ENCODE data around the gene ZNF236. TPM values are rescaled to one million over a fixed set of nuclear protein-coding genes. Genes with fewer than 3 reads are reported as not detected.

Gene ZNF236
- total and polyA plus RNA-seq, 11 donors: 1.9 to 17.0 (median 10.4) TPM

- ATAC-seq: no peak
- H3K27me3 ChIP-seq: no peaks in the 10 kb centered on the region
- intact Hi-C loops (cut with DNase I): loop anchor here in 5 of 10 donors (5.0 to 10.0 kb wide), 6 partner anchors 61 to 731 kb away; no protein-coding TSS in a partner anchor
Measured at GRCh38 chr18:76920974-76921373, 98.6 kb downstream of the ZNF236 start.

GRCh38 chr18:76922107-76922506, 99.8 kb downstream of the ZNF236 start:
- H3K27ac ChIP-seq: no peak overlapping the region
- H3K27me3 ChIP-seq: no peaks in the 10 kb centered on the region
- 45 to 61% (median 47%) methylated on average over 10 of the region's 10 CpGs for WGBS, 4 donors
- intact Hi-C loops (cut with DNase I): loop anchor here in 5 of 10 donors (5.0 to 10.0 kb wide), 6 partner anchors 60 to 730 kb away; no protein-coding TSS in a partner anchor
- H3K36me3 ChIP-seq: peaks cover 0 to 88% (median 83%) of the 10 kb centered on the region in 9 donors
- DNase-seq (peak in 3 of 5 donors; percentile 32 to 62 (median 43)), ATAC-seq (peak; percentile 83 to 93 (median 92))
- TF ChIP-seq POLR2A (IDR thresholded peaks at IDR 0.05): no peak
- peak; percentile 21 to 64 (median 46) for TF ChIP-seq CTCF (IDR thresholded peaks at IDR 0.05)
- no peaks in the 10 kb centered on the region for H3K4me1 ChIP-seq
- H3K9me3 ChIP-seq: no peaks in the 10 kb centered on the region
- no peak overlapping the region for H3K4me3 ChIP-seq

More at GRCh38 chr18:76920974-76921373, 98.6 kb downstream of the ZNF236 start:
- Histone ChIP-seq H3K36me3 (peaks cover 0 to 93% (median 85%) of the 10 kb centered on the region in 9 donors), H3K4me1 (no peaks in the 10 kb centered on the region), H3K9me3 (no peaks in the 10 kb centered on the region), H3K27ac (no peak overlapping the region), H3K4me3 (no peak overlapping the region)
- TF ChIP-seq CTCF (IDR thresholded peaks at IDR 0.05) (no peak), POLR2A (IDR thresholded peaks at IDR 0.05) (no peak)
- 91 to 94% (median 92%) methylated on average over 5 of the region's 5 CpGs for WGBS, 4 donors
- DNase-seq: no peak

GRCh38 chr18:76923485-76924085, 101.2 kb downstream of the ZNF236 start:
- TF ChIP-seq CTCF (IDR thresholded peaks at IDR 0.05) (peak in 8 of 12 donors; percentile 9 to 50 (median 25)), POLR2A (IDR thresholded peaks at IDR 0.05) (no peak)
- no peaks in the 10 kb centered on the region for H3K9me3 ChIP-seq
- peaks cover 0 to 88% (median 83%) of the 10 kb centered on the region in 9 donors for H3K36me3 ChIP-seq
- no peak overlapping the region for H3K27ac ChIP-seq
- no peaks in the 10 kb centered on the region for H3K27me3 ChIP-seq
- whole genome bisulfite sequencing, 4 donors: 72 to 84% (median 81%) methylated on average over 3 of the region's 3 CpGs
- no peaks in the 10 kb centered on the region for H3K4me1 ChIP-seq
- ATAC-seq (no peak), DNase-seq (no peak)
- H3K4me3 ChIP-seq: no peak overlapping the region
- intact Hi-C loops (cut with DNase I): loop anchor here in 5 of 10 donors (5.0 to 10.0 kb wide), 6 partner anchors 59 to 729 kb away; no protein-coding TSS in a partner anchor

- ATAC-seq (no peak), DNase-seq (no peak)
- H3K27me3 ChIP-seq: no peaks in the 10 kb centered on the region
- peaks cover 0 to 88% (median 81%) of the 10 kb centered on the region in 9 donors for H3K36me3 ChIP-seq
- WGBS, 4 donors: 91 to 96% (median 93%) methylated on average over 8 of the region's 8 CpGs
- H3K9me3 ChIP-seq: no peaks in the 10 kb centered on the region
- intact Hi-C loops (cut with DNase I): loop anchor here in 2 of 10 donors (10.0 kb wide), 2 partner anchors 59 to 121 kb away; no protein-coding TSS in a partner anchor
- H3K4me3 ChIP-seq: no peak overlapping the region
- TF ChIP-seq POLR2A (IDR thresholded peaks at IDR 0.05) (no peak), CTCF (IDR thresholded peaks at IDR 0.05) (no peak)
- H3K4me1 ChIP-seq: no peaks in the 10 kb centered on the region
- H3K27ac ChIP-seq: no peak overlapping the region
Measured at GRCh38 chr18:76925501-76925900, 103.1 kb downstream of the ZNF236 start.
